Parathyroid adenoma (tissue), 2 donors: Measurements from ENCODE around the gene ABCC9.

Experiments used
- H2AFZ ChIP-seq: fragments of 300-600 bp; sonication (generic); one replicate; pipeline ENCODE4 v1.7.0; 2017; ENCODE audit warnings: antibody characterized with exemption, mild to moderate bottlenecking
- H3K27ac ChIP-seq: fragments of 300-600 bp; sonication (generic); one replicate; pipeline ENCODE4 v1.7.0; 2017
- H3K27me3 ChIP-seq: fragments of 300-600 bp; sonication (generic); one replicate; pipeline ENCODE4 v1.7.0; 2017; ENCODE audit warnings: low read length; ENCODE audit not compliant: control insufficient read depth, insufficient read depth
- H3K36me3 ChIP-seq: fragments of 300-600 bp; sonication (generic); one replicate; pipeline ENCODE4 v1.7.0; 2017; ENCODE audit warnings: low read length; ENCODE audit not compliant: control insufficient read depth, insufficient read depth
- H3K4me1 ChIP-seq: fragments of 300-600 bp; sonication (generic); one replicate; pipeline ENCODE4 v1.7.0; 2017; ENCODE audit warnings: control low read depth
- H3K4me2 ChIP-seq: fragments of 300-600 bp; sonication (generic); one replicate; pipeline ENCODE4 v1.7.0; 2017; ENCODE audit warnings: low read length
- H3K4me3 ChIP-seq: fragments of 300-600 bp; sonication (generic); one replicate; pipeline ENCODE4 v1.7.0; 2017; ENCODE audit warnings: low read depth, low read length
- H3K79me2 ChIP-seq: fragments of 300-600 bp; sonication (generic); one replicate; pipeline ENCODE4 v1.7.0; 2017; ENCODE audit warnings: control low read depth
- H3K9ac ChIP-seq: fragments of 300-600 bp; sonication (generic); one replicate; pipeline ENCODE4 v1.7.0; 2017; ENCODE audit warnings: mild to moderate bottlenecking
- H3K9me3 ChIP-seq: fragments of 300-600 bp; sonication (generic); one replicate; pipeline ENCODE4 v1.7.0; 2017; ENCODE audit warnings: low read length; ENCODE audit not compliant: control insufficient read depth
- CTCF ChIP-seq: fragments of 300-600 bp; sonication (generic); IDR thresholded peaks from one replicate; pipeline ENCODE4 v1.7.0; 2017; ENCODE audit warnings: antibody characterized with exemption, mild to moderate bottlenecking
- donor health status: primary hyperparathyroidism.

ABCC9 gene

GRCh38 chr12:21950649-21951048, 9.4 kb upstream of the ABCC9 start:
- H3K9ac ChIP-seq, result no peak overlapping the region
- H3K4me2 ChIP-seq, result no peak overlapping the region
- H3K27me3 ChIP-seq, result no peaks in the 10 kb centered on the region
- H3K27ac ChIP-seq, result no peak overlapping the region
- H3K4me3 ChIP-seq, result no peak overlapping the region
- peaks cover 2% of the 10 kb centered on the region for H3K36me3 ChIP-seq
- H3K9me3 ChIP-seq, result no peaks in the 10 kb centered on the region
- H3K79me2 ChIP-seq, result no peaks in the 10 kb centered on the region
- no peak overlapping the region for H2AFZ ChIP-seq
- no peak for TF ChIP-seq CTCF
- no peaks in the 10 kb centered on the region for H3K4me1 ChIP-seq

- Histone ChIP-seq H3K27me3 (no peaks in the 10 kb centered on the region), H3K4me1 (no peaks in the 10 kb centered on the region), H2AFZ (no peak overlapping the region), H3K4me2 (no peak overlapping the region), H3K9ac (no peak overlapping the region), H3K9me3 (no peaks in the 10 kb centered on the region), H3K4me3 (no peak overlapping the region), H3K36me3 (peaks cover 2% of the 10 kb centered on the region), H3K79me2 (no peaks in the 10 kb centered on the region), H3K27ac (no peak overlapping the region)
- TF ChIP-seq CTCF, result no peak
Observed at GRCh38 chr12:21949036-21949435, 7.8 kb upstream of the ABCC9 start.

GRCh38 chr12:21946983-21947382, 5.8 kb upstream of the ABCC9 start:
- H3K9me3 ChIP-seq, result no peaks in the 10 kb centered on the region
- H3K4me1 ChIP-seq, result no peaks in the 10 kb centered on the region
- no peaks in the 10 kb centered on the region for H3K79me2 ChIP-seq
- peaks cover 2% of the 10 kb centered on the region for H3K36me3 ChIP-seq
- no peak overlapping the region for H3K4me3 ChIP-seq
- H3K9ac ChIP-seq, result no peak overlapping the region
- no peaks in the 10 kb centered on the region for H3K27me3 ChIP-seq
- H3K4me2 ChIP-seq, result no peak overlapping the region
- no peak overlapping the region for H3K27ac ChIP-seq
- no peak overlapping the region for H2AFZ ChIP-seq
- no peak for TF ChIP-seq CTCF

GRCh38 chr12:21945002-21945401, 3.8 kb upstream of the ABCC9 start:
- Histone ChIP-seq H3K27me3 (peaks cover 3% of the 10 kb centered on the region), H2AFZ (no peak overlapping the region), H3K9me3 (no peaks in the 10 kb centered on the region), H3K4me2 (no peak overlapping the region), H3K4me1 (no peaks in the 10 kb centered on the region), H3K4me3 (no peak overlapping the region), H3K36me3 (no peaks in the 10 kb centered on the region), H3K27ac (no peak overlapping the region), H3K79me2 (no peaks in the 10 kb centered on the region), H3K9ac (no peak overlapping the region)
- TF ChIP-seq CTCF, result no peak

- Histone ChIP-seq H3K36me3 (no peaks in the 10 kb centered on the region), H2AFZ (no peak overlapping the region), H3K9me3 (no peaks in the 10 kb centered on the region), H3K9ac (no peak overlapping the region), H3K27ac (no peak overlapping the region), H3K79me2 (no peaks in the 10 kb centered on the region), H3K4me3 (peak overlapping the region; percentile 50), H3K4me2 (no peak overlapping the region), H3K4me1 (no peaks in the 10 kb centered on the region), H3K27me3 (peaks cover 3% of the 10 kb centered on the region)
- no peak for TF ChIP-seq CTCF
Observed at GRCh38 chr12:21942377-21942703, 1.1 kb upstream of the ABCC9 start.
